Stimulated activated CD8-positive, alpha-beta memory T cell treated with anti-CD3 and anti-CD28 coated beads, Interleukin-4, amount 100 ng/mL, for 1 hour (primary cell): ENCODE results near the gene PRRT1B.

ENCODE experiments used
- DNase-seq, 2 donors: peaks; one replicate each; pipeline ENCODE4 v3.0.0-alpha.2; 2020; ENCODE audit warnings: low read depth in 2 of 2, low spot score in 1 of 2

Gene PRRT1B

DNA sequence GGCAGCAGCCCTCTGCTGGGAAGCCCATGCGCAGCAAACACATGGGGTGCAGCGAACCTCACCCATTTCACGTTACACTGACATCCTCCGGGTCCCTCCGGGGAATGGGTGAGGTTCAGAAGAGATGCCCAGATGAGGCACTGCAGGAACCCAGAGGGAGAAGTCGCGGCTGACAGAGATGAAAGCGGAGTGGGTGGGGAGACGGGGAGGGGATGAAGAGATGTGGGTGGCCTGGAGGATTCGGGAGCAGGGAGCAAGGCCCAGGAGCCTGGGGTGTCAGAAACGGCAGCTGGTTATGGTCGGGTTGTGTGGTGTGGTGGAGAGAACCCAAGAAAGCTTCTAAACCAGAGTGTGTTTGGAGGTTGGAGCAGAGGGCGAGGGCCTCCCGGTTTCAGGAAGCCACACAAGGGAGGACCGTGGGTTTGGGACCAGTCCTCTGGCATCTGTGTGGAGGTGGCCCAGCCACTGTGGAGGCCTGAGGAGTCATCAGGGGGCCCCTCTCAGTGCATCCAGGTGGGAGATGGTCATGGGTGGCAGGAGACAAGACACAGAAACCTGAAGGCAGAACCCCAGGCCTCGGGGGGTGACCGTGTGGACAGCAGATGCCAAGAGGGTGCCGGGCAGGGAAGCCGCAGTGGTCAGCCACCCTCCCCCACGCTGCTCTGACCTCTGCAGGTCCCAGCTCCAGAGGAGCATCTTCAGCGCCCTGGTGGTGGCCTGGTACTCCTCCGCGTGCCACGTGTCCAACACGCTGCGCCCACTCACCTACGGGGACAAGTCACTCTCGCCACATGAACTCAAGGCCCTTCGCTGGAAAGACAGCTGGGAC is 22.9 kb upstream of the PRRT1B start:
- no peak for DNase-seq

DNA sequence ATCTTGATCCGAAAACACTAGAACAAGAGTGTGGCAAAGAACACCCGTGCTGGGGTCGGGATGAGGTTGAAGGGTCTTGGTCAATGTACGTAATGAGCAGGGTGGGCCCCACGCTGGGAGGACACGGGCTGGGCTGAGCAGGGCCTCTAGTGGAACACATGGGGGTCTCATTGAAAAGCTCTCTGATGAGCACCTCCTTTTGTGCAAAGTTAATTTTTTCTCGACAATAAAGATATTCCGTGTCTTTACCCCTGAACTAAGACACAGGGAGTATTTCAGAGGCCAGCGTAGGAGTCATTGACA is 22.3 kb upstream of the PRRT1B start:
- DNase-seq: no peak

GRCh38 chr9:131523451-131524435 is 21.6 kb upstream of the PRRT1B start:
- DNase-seq: no peak

DNA sequence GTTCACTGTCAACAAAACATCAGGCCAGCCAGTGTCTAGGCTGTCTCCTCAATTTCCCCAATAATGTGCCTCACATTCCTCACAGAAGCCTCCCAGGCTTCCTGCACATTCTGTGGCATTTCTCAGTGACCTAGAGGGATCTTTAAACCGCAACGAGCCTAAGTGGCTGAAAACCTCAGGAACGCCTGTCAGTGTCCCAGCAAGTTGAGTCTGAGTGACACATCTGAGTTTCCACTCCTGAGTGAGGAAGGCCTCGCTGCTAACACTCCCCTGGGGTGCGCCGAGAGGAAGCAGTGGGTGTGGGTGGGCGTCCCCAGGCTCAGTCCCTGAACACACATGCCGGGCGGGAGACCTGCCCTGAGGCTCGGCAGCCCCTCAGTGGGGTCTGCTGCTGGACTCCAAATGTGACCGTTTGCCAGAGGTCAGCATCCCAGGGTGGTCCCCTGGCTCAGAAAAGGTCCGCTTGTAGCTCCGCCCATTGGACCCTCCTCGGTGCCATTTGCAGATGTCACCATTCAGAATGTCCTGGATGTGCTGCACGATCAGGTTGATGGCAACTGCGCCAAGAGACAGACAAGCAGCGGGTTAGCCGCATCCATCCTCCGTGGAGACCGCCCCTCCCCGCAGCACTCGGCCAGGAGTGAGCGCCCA is 20.5 kb upstream of the PRRT1B start:
- DNase-seq: no peak

DNA sequence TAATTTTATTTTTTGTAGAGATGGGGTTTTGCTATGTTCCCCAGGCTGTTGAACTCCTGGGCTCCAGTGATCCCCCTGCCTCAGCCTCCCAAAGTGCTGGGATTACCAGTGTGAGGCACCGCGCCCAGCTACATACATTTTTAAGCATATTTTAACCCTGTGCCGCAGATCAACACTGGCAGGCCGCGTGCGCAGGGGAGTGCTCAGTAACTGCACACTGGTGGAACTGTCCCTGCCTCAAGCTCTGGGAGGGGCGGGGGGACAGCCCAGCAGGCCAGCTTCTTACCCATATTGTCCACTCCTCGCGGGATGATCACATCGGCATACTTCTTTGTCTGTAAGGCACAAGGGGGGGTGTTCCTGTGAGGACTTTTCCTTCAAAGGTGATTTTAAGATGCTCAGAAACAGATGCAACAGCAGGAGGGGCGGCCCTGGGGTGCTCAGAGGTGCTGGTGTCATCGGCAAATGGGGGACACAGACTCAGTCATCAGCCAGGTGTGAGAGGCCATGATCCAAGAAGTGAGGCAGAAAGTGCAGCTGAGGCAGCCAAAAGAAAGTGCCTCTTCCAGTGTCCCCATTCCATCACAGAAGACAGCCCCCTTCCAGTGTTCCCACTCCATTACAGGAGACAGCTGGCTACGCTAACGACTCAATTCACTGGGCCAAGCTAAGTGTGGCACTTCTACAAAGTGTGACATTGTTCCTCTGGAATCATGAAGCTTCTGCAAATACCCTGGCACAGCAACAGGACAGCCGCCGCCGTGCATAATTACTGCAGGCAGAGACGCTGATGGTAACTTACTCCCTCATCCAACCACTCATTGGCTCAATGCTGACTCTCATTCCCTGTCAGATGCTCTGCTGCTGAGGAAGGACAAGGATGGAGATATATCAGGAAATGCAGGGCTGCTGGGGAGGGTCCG is 19.4 kb upstream of the PRRT1B start:
- DNase-seq: no peak

- DNase-seq: no peak
Observed at GRCh38 chr9:131528186-131528585, 17.1 kb upstream of the PRRT1B start.

DNA sequence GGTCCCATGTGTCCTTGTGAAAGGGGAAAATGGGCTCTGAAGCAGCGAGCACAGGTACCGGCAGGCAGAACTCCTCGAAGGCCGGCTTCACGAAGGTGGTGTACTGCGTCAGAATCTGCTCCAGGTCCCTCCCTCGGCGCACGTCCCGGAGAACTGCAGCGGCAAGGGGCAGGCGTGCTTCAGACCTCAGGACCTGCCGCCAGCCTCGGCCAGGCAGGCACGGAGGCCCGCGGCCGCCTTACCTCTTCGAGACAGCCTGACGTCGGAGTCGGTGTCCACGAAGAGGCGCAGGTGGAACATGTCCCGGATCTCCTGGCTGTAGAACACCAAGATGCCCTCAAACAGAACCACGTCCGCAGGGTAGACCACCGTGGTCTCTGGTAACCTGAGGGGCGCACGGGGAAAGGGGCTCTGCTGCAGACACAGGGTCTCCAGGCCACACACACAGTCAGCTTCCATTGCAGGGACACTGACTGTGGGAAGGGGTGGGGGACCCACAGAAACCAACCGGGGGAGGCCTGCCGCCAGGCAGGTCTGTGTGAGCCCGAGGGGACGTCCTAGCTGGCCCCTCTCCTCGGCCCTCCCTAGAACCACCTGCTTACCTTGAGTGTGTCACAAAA is 16.3 kb upstream of the PRRT1B start:
- no peak for DNase-seq

DNA sequence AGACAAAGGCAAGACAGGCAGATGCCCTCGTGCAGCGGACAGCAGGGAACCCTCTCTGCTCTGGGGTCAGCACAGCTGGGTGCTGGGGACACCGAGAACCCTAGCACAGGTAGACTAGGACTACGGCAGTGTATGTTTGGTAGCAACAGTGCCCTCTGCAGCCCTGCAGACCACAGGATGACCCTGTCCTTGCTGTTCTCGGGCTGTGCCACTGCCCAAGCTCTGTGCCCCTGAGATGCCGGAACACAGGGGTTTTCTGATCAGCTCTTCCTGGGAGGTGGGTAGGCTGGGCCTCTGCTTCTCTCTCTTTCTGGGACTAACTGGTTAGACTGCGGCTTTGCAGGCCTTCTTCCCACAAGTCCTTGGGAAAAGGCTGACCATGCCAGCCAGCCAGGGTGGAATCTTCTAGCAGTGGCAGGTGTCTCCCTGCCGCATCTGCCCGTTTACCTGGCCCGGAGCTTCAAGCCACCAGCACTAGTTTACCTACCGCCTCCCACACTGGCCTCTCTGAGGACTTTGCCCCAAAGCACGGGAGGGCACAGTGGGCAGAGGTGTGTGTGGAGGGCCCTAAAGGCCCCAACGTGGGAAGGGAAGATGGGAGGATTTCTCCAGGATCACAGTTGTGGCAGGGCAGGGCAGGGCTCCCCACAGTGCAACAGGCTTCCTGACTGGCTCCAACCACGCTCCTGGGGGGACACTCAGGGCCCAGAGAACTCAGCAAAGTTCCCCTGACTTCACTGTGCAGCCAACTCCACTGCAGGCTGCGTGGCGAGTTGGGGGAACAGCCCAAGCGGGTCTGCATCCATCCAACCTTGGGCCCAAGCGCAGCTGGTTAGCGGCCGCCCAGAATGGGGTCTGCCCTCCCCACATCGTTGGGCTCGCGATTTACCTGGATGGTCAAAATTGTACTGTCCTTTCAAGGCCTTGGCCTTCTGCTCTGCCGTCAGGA is 15.5 kb upstream of the PRRT1B start:
- DNase-seq: no peak

DNA sequence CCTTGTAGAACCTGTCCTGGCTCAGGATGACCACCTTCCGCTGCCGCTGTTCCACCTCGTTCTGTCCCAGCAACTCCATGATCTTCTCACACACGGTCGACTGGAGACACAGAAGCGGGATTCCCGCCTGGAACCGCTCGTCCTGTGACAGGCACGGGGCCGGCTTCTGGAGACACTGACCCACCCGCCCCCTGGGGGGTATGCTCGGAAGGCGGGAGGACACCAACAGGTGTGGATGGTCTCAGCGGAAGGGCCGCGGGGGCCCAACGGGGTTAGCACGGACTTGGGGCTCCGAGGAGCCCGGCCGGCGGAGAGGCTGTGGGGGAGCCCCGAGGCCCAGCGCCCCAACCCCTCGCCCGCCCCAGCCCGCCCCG is 14.8 kb upstream of the PRRT1B start:
- no peak for DNase-seq

DNA sequence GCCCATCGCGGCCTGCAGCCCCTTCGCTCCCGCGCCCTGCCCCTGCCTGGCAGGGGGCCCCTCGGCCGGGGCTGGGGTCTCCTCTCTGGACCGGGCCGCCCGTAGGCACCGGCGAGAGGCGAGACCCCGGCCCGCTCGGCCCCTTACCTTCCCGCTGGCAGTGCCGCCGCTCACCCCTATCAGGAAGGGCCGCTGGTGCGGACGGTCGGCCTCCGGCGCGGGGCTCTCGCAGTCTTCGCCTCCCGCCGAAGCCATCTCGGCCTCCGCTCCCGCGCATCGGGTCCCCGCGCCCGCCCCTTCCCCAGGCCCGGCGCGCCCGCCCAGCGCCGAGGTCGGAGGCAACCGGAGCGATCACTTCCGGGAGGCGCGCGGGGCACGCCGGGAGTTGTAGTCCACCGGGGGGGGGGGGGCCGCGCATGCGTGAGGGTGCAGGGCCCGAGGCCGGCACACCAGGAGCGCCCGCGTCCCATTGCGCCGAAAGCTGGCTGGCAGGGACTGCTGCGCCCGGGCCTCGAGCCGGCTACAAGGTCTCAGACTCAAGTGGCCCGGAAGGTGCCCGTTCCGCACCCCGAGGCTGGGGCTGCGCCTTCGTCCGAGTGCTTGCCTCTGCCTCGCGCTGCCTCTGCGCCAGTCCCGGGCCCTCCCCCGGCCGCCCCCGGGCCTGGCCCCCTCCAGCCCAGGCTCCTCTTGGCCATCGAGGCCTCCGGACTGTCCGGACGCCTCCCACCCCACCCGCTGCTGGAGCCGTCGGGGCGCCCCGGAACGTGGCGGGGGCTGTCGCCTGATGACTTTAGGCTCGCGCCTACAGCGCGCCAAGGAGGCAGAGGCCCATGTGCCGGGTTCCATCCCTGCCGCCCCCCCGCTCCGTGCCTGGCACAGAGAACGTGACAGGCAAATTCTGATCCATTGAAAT is 14.1 kb upstream of the PRRT1B start, which contains the start of gene UCK1:
Gene UCK1 (minus strand): TSS at position 344 of the 913 bp plus-strand sequence. CDS start 89 bp downstream, at position 255.
- DNase-seq: peak; percentile 40 to 52

- no peak for DNase-seq
Observed at GRCh38 chr9:131534721-131535237, 10.5 kb upstream of the PRRT1B start.

- DNase-seq: no peak
Observed at GRCh38 chr9:131537946-131538345, 7.4 kb upstream of the PRRT1B start.

GRCh38 chr9:131539223-131539923 is 6.0 kb upstream of the PRRT1B start:
- DNase-seq: no peak

DNA sequence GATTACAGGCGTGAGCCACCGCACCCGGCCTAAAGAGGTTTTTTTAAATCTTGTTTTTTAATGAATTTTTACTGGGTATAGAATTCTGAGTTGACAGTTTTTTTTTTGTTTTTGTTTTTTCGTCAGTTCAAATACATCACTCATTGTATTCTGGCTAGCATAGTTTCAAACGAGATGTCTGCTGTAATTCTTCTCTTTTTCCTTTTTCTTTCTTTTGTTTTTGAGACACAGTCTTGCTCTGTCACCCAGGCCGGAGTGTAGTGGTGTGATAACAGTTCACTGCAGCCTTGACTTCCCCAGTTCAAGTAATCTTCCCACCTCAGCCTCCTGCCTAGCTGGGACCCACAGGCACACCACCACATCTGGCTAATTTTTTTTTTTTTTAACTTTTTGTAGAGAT is 2.2 kb upstream of the PRRT1B start:
- DNase-seq: no peak

- DNase-seq: no peak
Observed at GRCh38 chr9:131545786-131546335, 538 bp downstream of the PRRT1B start.

DNA sequence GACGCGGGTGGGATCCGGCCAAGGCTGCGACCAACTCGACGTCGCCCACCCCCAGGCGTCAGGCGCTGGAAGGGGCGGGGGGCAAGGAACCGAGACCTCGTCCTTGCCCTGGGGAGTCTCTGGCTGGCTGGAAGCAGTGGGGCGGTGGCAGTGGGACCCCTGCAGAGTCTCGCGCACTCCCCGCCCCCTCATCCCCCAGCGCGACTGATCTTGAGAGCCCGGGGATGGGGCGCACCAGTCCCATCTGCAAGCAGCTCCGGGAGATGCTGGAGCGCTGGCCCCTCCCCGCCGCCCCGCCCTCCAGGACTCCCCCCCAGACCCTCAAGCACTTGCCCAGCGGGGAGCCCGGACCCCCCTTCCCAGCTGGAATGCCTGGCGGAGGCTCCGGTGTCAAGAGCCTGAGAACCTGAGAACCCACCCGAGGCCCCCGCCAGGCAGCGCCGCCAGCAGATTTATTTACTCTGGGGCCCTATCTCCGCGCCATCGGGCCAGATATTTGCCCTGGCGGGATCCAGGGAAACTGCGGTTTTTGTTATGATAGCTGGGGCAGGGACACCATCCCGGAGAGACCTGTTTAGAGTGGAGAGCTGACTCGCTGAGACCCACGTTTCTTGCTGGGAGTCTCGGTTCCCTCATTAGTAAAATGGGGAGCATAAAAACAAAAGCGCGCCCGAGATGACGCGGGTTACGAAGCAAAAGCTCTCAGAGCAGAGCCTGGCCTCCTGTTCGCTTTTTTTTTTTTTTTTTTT is 1.2 kb downstream of the PRRT1B start:
- DNase-seq: no peak
